Right lobe of liver (tissue), 4 donors: ENCODE data around the gene ELN.

ENCODE experiments used
- POLR2A ChIP-seq: fragments of 450-650 bp; IDR thresholded peaks from one replicate; pipeline ENCODE4 v1.6.1; 2017; ENCODE audit warnings: antibody characterized with exemption, mild to moderate bottlenecking
- TF ChIP-seq, protein P1 (sequence below), 4 donors: fragments of 200-600 bp in 3 of 4; fragments of 450-650 bp in 1 of 4; IDR thresholded peaks; one replicate each; pipeline versions ENCODE4 v1.5.1 to v1.8.0; 2016 to 2022; ENCODE audit warnings: antibody characterized with exemption in 4 of 4, mild to moderate bottlenecking in 2 of 4
- donor health status: DM: no; HTN: no; CAD: no.
- donor health status: DM: no; HTN: no; CAD: no.
- donor health status: DM: no; HTN: yes; CAD: no.

DNA sequence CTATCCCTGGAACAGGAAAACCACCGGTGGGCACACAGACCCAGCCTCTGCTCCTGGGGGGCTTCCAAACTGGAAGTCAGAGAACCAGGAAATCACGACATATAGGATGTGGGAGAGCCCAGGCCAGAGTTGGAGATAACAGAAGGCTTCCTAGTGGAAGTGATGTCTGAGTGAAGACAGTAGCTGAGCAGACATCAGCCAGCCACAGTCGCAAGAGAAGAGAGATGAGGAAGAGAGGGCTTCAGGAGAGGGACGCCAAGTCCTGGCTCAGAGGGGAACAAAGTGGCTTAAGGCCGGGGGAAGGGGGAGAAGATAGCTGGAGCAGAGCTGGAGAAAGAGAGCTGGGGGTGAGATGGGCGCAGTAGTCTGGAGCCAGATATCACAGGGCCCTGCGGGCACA, 30.9 kb upstream of the ELN start:
- TF ChIP-seq, protein P1, sequence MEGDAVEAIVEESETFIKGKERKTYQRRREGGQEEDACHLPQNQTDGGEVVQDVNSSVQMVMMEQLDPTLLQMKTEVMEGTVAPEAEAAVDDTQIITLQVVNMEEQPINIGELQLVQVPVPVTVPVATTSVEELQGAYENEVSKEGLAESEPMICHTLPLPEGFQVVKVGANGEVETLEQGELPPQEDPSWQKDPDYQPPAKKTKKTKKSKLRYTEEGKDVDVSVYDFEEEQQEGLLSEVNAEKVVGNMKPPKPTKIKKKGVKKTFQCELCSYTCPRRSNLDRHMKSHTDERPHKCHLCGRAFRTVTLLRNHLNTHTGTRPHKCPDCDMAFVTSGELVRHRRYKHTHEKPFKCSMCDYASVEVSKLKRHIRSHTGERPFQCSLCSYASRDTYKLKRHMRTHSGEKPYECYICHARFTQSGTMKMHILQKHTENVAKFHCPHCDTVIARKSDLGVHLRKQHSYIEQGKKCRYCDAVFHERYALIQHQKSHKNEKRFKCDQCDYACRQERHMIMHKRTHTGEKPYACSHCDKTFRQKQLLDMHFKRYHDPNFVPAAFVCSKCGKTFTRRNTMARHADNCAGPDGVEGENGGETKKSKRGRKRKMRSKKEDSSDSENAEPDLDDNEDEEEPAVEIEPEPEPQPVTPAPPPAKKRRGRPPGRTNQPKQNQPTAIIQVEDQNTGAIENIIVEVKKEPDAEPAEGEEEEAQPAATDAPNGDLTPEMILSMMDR (IDR thresholded peaks at IDR 0.05), result no peak
- TF ChIP-seq POLR2A, result no peak
